ENCODE measurements around the gene GBX1. TPM values are rescaled to one million over a fixed set of nuclear protein-coding genes. Genes with fewer than 3 reads are reported as not detected.

The GBX1 gene
- total RNA-seq, 1 donor from 2014 or later = 2.7 TPM

- intact Hi-C loops (cut with DNase I) = no loop called here
- peak; percentile 24 for DNase-seq
- no peak for ATAC-seq (ENCODE audit: poor library complexity)
These were observed 34.1 kb downstream of the GBX1 start for GRCh38 chr7:151133266-151133985.

DNA sequence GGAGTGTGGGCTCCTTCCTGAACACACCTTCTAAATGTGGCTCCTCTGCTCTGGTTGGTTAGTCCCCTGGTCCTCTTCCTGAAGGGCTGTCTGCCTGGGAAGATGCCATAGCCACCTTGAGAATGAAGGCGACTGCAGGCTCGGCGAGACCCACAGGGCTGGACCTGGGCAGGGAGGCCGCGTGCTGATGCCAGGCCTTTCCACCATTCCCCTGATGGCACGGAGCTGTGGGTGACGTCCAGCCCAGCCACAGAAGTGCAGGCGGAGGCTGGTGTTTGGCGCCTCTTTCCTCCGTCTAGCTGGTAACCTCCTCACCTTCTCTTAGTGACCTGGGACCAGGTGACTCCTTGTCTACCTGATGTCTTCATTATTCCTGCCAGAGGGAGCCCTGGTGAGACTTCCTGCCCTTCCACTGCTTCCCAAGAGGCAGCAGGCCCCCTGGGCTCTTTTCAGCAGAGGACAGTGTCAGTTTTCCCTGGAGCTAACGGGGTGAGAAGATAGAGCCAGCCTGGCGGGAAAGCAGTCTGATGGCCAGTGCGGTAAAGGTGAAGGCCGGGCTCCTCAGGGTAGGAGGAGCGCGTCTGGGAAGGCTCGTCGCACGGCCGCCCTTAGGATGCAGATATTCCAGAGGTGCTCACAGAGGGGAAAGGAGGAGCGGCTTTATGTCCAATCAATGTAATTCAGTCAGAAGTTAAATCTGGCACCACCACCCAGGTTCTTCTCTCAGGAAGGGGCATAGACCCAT lies 34.9 kb downstream of the GBX1 start:
- intact Hi-C loops (cut with DNase I) = no loop called here
- ATAC-seq (ENCODE audit: poor library complexity) = no peak
- DNase-seq = no peak

- intact Hi-C loops (cut with DNase I) = no loop called here
- ATAC-seq (ENCODE audit: poor library complexity) (peak; percentile 15), DNase-seq (peak; percentile 48)
These were observed 35.8 kb downstream of the GBX1 start for GRCh38 chr7:151131592-151132293.

- DNase-seq (no peak), ATAC-seq (ENCODE audit: poor library complexity) (no peak)
- intact Hi-C loops (cut with DNase I) = no loop called here
These were observed 36.3 kb downstream of the GBX1 start for GRCh38 chr7:151131224-151131591.

DNA sequence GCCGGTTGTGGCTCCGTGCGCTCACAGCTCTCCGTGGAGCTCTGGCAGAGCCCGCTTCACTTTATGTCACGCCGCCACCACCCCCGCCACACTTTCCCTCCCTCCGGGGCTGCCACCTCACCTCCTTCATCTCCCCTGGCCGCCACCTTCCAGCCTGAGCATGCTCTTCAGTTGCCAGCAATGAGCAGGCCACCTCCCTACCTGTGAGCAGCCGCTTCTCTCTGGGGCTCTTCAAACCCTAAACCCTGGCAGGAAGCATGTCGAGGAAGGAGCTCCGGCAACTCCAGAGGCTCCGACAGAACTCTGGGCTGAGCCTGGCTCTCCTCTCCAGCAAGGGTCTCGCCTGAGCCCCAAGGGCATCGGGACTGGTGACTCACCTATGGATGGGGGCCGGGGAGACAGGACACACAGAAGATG lies 36.7 kb downstream of the GBX1 start:
- ATAC-seq (ENCODE audit: poor library complexity) (no peak), DNase-seq (no peak)
- intact Hi-C loops (cut with DNase I) = no loop called here

DNA sequence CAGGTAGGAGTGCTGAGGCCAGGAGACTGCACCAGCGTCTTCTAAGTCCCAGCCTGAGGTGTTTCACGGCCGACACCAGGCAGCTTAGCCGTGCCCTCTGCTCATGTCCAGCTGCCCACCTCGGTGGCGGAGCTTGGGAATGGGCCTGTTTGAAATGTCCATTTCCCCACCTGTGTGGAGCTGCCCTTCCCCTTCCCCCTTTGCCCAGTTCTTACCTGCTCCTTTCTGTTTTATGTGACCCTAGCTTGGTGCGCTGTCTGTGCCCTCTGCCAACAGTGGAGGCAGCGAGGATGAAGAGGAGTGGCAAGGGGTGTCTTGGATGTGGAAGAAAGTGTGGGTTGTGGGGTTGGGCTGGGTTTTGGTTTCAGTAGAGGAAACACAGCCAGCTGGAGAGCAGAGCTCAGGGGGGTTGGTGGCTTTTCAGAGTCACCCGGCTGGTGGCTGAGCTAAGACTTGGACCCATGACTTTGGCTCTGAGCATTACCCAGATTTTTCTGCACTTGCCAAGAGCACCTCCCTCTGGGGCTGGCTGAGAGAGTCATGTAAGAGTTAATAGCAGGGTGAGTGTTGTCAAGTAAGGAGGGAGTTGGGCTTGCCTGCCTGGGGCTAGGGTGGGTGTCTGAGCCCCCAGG lies 37.4 kb downstream of the GBX1 start:
- no peak for ATAC-seq (ENCODE audit: poor library complexity)
- intact Hi-C loops (cut with DNase I) = loop anchor here (10.0 kb wide), 1 partner anchor 115 kb away; the partner anchor contains the start of gene SMARCD3
- no peak for DNase-seq

- intact Hi-C loops (cut with DNase I) = loop anchor here (10.0 kb wide), 1 partner anchor 115 kb away; the partner anchor contains the start of gene SMARCD3
- ATAC-seq (ENCODE audit: poor library complexity) (no peak), DNase-seq (no peak)
These were observed 38.2 kb downstream of the GBX1 start for GRCh38 chr7:151129117-151129959.

DNA sequence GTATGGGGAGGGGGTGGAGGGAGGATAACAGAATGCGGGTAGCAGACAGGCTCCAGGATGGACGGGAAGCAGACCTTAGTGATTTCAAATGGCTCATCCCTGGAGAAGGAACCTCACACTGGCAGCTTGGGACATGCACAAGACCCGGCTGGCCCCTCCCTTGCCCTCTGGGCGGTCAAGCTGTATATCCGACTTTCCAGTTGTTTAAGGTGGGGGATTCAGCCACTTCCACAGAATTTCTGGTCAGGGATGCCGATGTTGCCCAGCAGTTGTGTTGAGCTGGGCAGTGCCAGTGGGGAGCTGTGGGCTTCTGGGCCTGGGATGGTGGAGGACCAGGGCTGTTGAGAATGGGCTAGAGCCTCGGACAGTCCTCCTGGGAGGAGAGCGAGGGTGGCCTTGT lies 38.8 kb downstream of the GBX1 start:
- DNase-seq = no peak
- intact Hi-C loops (cut with DNase I) = loop anchor here (10.0 kb wide), 1 partner anchor 116 kb away; the partner anchor contains the start of gene SMARCD3
- ATAC-seq (ENCODE audit: poor library complexity) = no peak

GRCh38 chr7:151128144-151128543 lies 39.4 kb downstream of the GBX1 start:
- intact Hi-C loops (cut with DNase I) = loop anchor here (10.0 kb wide), 1 partner anchor 117 kb away; the partner anchor contains the start of gene SMARCD3
- ATAC-seq (ENCODE audit: poor library complexity) (no peak), DNase-seq (no peak)

GRCh38 chr7:151126491-151127137 lies 40.9 kb downstream of the GBX1 start:
- intact Hi-C loops (cut with DNase I) = loop anchor here (10.0 kb wide), 1 partner anchor 118 kb away; the partner anchor contains the start of gene SMARCD3
- ATAC-seq (ENCODE audit: poor library complexity) (no peak), DNase-seq (no peak)

GRCh38 chr7:151125846-151126481 lies 41.5 kb downstream of the GBX1 start:
- DNase-seq = no peak

DNA sequence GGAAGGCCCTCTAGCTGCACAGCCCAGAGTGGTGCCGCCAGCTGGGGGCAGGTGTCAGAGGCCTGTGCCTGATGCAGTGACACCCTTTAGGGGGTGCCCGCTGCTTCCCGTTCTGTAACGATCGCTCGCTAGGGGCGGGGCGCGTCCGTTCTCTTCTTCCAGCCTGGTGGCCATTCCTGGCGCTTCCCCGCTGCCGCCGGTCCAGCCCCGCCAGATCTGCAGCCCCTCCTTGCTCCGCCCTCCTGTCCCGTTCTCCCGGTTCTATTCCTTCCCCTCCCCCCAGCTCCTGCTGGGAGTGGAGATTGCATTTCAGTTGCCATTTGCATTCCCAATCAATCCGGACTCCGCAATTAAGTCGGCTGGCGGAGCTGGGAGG lies 42.0 kb downstream of the GBX1 start:
- intact Hi-C loops (cut with DNase I) = loop anchor here (2.0 to 10.0 kb wide), 2 partner anchors 47 to 119 kb away; partner anchors contain the start of gene SMARCD3
- ATAC-seq (ENCODE audit: poor library complexity) (peak; percentile 67), DNase-seq (peak; percentile 78)

More at GRCh38 chr7:151125846-151126481, 41.5 kb downstream of the GBX1 start:
- intact Hi-C loops (cut with DNase I) = loop anchor here (2.0 to 10.0 kb wide), 2 partner anchors 47 to 119 kb away; partner anchors contain the start of gene SMARCD3
- ATAC-seq (ENCODE audit: poor library complexity) = peak; percentile 30

- ATAC-seq (ENCODE audit: poor library complexity) (no peak), DNase-seq (no peak)
- intact Hi-C loops (cut with DNase I) = loop anchor here (2.0 to 10.0 kb wide), 3 partner anchors 48 to 177 kb away; partner anchors contain the start of gene SMARCD3
These were observed 42.5 kb downstream of the GBX1 start for GRCh38 chr7:151124899-151125399.

DNA sequence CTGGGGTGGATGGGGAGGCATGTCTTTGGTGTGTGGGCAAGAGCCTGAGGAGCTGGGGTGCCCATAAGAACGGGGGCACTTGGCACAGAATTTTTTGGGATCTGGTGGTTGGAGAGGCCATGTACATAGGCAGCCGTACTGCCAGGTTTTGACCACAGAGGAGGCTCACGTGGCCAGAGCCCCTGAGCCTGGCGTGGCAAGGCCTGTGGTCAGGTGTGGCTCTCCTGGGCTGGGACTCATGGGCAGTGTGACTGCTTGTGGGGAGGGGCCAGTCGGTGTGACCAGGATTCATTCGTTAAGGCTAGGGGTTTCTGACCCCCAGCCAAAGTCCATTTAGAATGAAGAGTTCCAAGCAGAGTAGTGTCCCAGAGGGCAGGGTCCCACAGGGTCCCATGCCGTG lies 43.0 kb downstream of the GBX1 start:
- DNase-seq (no peak), ATAC-seq (ENCODE audit: poor library complexity) (no peak)
- intact Hi-C loops (cut with DNase I) = loop anchor here (2.0 to 10.0 kb wide), 3 partner anchors 48 to 178 kb away; partner anchors contain the start of gene SMARCD3

DNA sequence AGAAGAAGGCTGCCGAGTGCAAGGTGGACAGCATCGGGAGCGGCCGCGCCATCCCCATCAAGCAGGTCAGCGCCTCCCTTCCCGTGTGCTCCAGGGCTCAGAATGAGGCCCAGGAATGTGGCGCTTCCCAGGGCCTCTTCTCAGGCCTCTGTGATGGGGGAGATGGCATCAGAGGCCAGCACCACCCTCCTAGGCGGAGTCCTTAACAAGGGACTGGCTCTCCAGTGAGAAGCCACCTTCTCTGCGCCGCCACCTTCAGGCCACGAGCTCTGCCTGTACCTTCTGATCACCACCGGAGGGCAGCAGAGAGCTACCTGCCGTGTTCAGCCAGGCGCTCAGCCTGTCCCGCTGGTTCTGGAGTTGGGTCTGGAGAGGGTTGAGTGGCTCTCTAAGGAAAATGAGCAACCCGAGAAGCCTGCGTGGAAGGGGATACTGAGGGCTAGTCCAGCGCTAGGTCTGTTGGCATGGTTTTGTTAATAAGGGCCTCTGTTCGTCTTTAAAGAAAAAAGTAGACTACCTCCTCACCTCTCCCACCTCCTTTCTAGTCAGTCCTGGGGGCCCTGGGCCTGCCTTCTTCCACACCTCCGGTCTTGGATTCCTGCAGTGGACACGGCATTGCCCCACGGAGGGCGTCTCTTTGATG lies 43.6 kb downstream of the GBX1 start:
- peak; percentile 84 for ATAC-seq (ENCODE audit: poor library complexity)
- intact Hi-C loops (cut with DNase I) = loop anchor here (2.0 to 10.0 kb wide), 3 partner anchors 49 to 178 kb away; partner anchors contain the start of gene SMARCD3
- DNase-seq = peak; percentile 83
